Spleen (tissue), 7 donors: ENCODE data around the gene JMJD1C.

Source experiments
- POLR2A ChIP-seq, 3 donors: fragments of 450-650 bp; IDR thresholded peaks; one replicate each; pipeline ENCODE4 v1.5.1; 2017; ENCODE audit warnings: antibody characterized with exemption in 3 of 3, mild to moderate bottlenecking in 1 of 3
- POLR2AphosphoS5 ChIP-seq, 3 donors: sonication (generic); formaldehyde crosslinking; IDR thresholded peaks; one replicate each; pipeline ENCODE4 v1.5.1; 2017; ENCODE audit warnings: antibody characterized with exemption in 3 of 3
- TF ChIP-seq, protein P1 (sequence below), 11 experiments: fragments of 200-600 bp in 7 of 11; fragments of 450-650 bp in 4 of 11; sonication (generic) in 4 of 11; IDR thresholded peaks in 8 of 11; conservative IDR thresholded peaks in 3 of 11; 1 replicate in 7 of 11; 2 replicates in 4 of 11; pipeline versions ENCODE4 v1.4.0 to v1.8.0; 2016 to 2021; ENCODE audit warnings: antibody characterized with exemption in 11 of 11, inconsistent platforms in 4 of 11, mild to moderate bottlenecking in 1 of 11
- donor health status: DM: no; HTN: no; CAD: no; lungs with moderate emphysema.
- donor health status: DM: no; HTN: no; CAD: no.
- donor health status: DM: no; HTN: no; CAD: no.

DNA sequence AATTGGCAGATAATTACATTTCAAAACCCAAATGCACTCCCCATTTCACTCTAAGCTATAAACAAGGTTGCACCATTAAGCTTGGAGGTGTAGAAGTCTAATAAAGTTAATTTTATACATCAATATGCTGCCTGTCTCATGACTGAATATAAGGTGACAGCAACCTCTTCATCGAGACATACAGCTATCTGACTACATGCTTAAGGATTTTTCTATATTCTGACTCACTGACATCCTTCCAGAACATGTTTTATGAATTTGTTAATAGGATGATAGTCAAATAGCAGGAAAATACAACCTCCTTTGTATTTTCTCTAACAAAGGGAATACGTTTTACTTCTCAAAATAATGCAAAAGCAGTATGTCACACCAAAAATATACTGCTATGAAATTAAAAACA lies 256.1 kb downstream of the JMJD1C start:
- TF ChIP-seq POLR2A (IDR thresholded peaks at IDR 0.05) (no peak), POLR2AphosphoS5 (IDR thresholded peaks at IDR 0.05) (no peak)
- TF ChIP-seq, protein P1, sequence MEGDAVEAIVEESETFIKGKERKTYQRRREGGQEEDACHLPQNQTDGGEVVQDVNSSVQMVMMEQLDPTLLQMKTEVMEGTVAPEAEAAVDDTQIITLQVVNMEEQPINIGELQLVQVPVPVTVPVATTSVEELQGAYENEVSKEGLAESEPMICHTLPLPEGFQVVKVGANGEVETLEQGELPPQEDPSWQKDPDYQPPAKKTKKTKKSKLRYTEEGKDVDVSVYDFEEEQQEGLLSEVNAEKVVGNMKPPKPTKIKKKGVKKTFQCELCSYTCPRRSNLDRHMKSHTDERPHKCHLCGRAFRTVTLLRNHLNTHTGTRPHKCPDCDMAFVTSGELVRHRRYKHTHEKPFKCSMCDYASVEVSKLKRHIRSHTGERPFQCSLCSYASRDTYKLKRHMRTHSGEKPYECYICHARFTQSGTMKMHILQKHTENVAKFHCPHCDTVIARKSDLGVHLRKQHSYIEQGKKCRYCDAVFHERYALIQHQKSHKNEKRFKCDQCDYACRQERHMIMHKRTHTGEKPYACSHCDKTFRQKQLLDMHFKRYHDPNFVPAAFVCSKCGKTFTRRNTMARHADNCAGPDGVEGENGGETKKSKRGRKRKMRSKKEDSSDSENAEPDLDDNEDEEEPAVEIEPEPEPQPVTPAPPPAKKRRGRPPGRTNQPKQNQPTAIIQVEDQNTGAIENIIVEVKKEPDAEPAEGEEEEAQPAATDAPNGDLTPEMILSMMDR (IDR thresholded peaks at IDR 0.05 in 8 of 11, conservative IDR thresholded peaks at IDR 0.05 in 3 of 11), result no peak
